Breast epithelium (tissue), 4 donors: Measurements from ENCODE around the gene BTBD7. TPM values are rescaled to one million over a fixed set of nuclear protein-coding genes. Genes with fewer than 3 reads are reported as not detected.

Experiments
- DNase-seq, 2 donors: peaks; one replicate each; pipeline ENCODE4 v3.0.0-alpha.2; 2019; ENCODE audit warnings: low spot score in 2 of 2
- H3K27ac ChIP-seq, 2 donors: fragments of 200-600 bp; sonication (generic) in 1 of 2; one replicate each; pipeline ENCODE4 v1.5.1; 2016 to 2019; ENCODE audit warnings: mild to moderate bottlenecking in 1 of 2
- H3K27me3 ChIP-seq, 2 donors: fragments of 200-600 bp; sonication (generic) in 1 of 2; one replicate each; pipeline versions ENCODE4 v1.5.1 to v1.6.0; 2017 to 2019; ENCODE audit warnings: control low read depth in 1 of 2, mild to moderate bottlenecking in 1 of 2
- H3K36me3 ChIP-seq: fragments of 200-600 bp; one replicate; pipeline ENCODE4 v1.5.1; 2019
- H3K4me1 ChIP-seq, 2 donors: fragments of 200-600 bp; sonication (generic); one replicate each; pipeline ENCODE4 v1.5.1; 2016 to 2019; ENCODE audit warnings: control low read depth in 1 of 2
- H3K4me3 ChIP-seq, 3 donors: fragments of 200-600 bp; sonication (generic); 1 replicate in 2 of 3; 2 replicates in 1 of 3; pipeline ENCODE4 v1.5.1; 2016 to 2019; ENCODE audit warnings: mild to moderate bottlenecking in 3 of 3, moderate library complexity in 2 of 3
- H3K9me3 ChIP-seq, 2 donors: fragments of 200-600 bp; sonication (generic) in 1 of 2; one replicate each; pipeline ENCODE4 v1.5.1; 2016 to 2019; ENCODE audit warnings: control low read depth in 1 of 2
- CTCF ChIP-seq, 3 donors: fragments of 450-650 bp; IDR thresholded peaks; one replicate each; pipeline ENCODE4 v1.5.1; 2016 to 2017; ENCODE audit warnings: antibody characterized with exemption in 3 of 3, mild to moderate bottlenecking in 3 of 3, moderate library complexity in 3 of 3
- POLR2A ChIP-seq: fragments of 450-650 bp; IDR thresholded peaks from one replicate; pipeline ENCODE4 v1.6.1; 2016; ENCODE audit warnings: antibody characterized with exemption, mild to moderate bottlenecking, moderate library complexity
- POLR2AphosphoS5 ChIP-seq, 3 donors: sonication (generic); formaldehyde crosslinking; IDR thresholded peaks; one replicate each; pipeline ENCODE4 v1.6.1; 2017; ENCODE audit warnings: antibody characterized with exemption in 3 of 3
- intact Hi-C: fragments of 100-400 bp; cut with DNase I; formaldehyde crosslinking; loops from one replicate; pipeline ENCODE4 v1.15.1; 2023; ENCODE audit warnings: low total_unique reads
- total RNA-seq, 3 donors: library from RNA; depleted of rRNA; stranded (reverse); fragments of >200 nt; gene quantifications; one replicate each; pipeline ENCODE4 v1.1.0, GENCODE V29; 2016

Gene BTBD7
- total RNA-seq, 3 donors from 2014 or later: 19.7 to 32.8 (median 26.5) TPM

GRCh38 chr14:93302688-93303581 is 29.9 kb downstream of the BTBD7 start:
- Histone ChIP-seq H3K27ac (no peak overlapping the region), H3K27me3 (no peaks in the 10 kb centered on the region), H3K4me3 (no peak overlapping the region), H3K9me3 (no peaks in the 10 kb centered on the region), H3K36me3 (no peaks in the 10 kb centered on the region), H3K4me1 (no peaks in the 10 kb centered on the region)
- intact Hi-C loops: no loop called here
- no peak for DNase-seq
- TF ChIP-seq CTCF (IDR thresholded peaks at IDR 0.05) (no peak), POLR2AphosphoS5 (IDR thresholded peaks at IDR 0.05) (no peak), POLR2A (no peak)

- H3K27ac ChIP-seq: no peak overlapping the region
- no peak overlapping the region for H3K4me3 ChIP-seq
- no peak for DNase-seq
- H3K4me1 ChIP-seq: no peaks in the 10 kb centered on the region
- H3K36me3 ChIP-seq: no peaks in the 10 kb centered on the region
- intact Hi-C loops: no loop called here
- no peaks in the 10 kb centered on the region for H3K27me3 ChIP-seq
- no peak for TF ChIP-seq CTCF (IDR thresholded peaks at IDR 0.05)
- no peak for TF ChIP-seq POLR2AphosphoS5 (IDR thresholded peaks at IDR 0.05)
- TF ChIP-seq POLR2A: no peak
- H3K9me3 ChIP-seq: no peaks in the 10 kb centered on the region
Measured at GRCh38 chr14:93301821-93302447, 30.9 kb downstream of the BTBD7 start.

- Histone ChIP-seq H3K4me1 (no peaks in the 10 kb centered on the region), H3K9me3 (no peaks in the 10 kb centered on the region), H3K36me3 (no peaks in the 10 kb centered on the region), H3K4me3 (no peak overlapping the region), H3K27ac (no peak overlapping the region), H3K27me3 (no peaks in the 10 kb centered on the region)
- no peak for TF ChIP-seq POLR2A
- TF ChIP-seq POLR2AphosphoS5 (IDR thresholded peaks at IDR 0.05): no peak
- TF ChIP-seq CTCF (IDR thresholded peaks at IDR 0.05): no peak
- DNase-seq: no peak
- intact Hi-C loops: no loop called here
Measured at GRCh38 chr14:93299866-93300265, 33.0 kb downstream of the BTBD7 start.

GRCh38 chr14:93299416-93299815 is 33.4 kb downstream of the BTBD7 start:
- Histone ChIP-seq H3K9me3 (no peaks in the 10 kb centered on the region), H3K27me3 (no peaks in the 10 kb centered on the region), H3K4me3 (no peak overlapping the region), H3K4me1 (no peaks in the 10 kb centered on the region), H3K36me3 (no peaks in the 10 kb centered on the region), H3K27ac (no peak overlapping the region)
- no peak for DNase-seq
- TF ChIP-seq POLR2A (no peak), POLR2AphosphoS5 (IDR thresholded peaks at IDR 0.05) (no peak), CTCF (IDR thresholded peaks at IDR 0.05) (no peak)
- intact Hi-C loops: no loop called here

GRCh38 chr14:93295541-93296220 is 37.2 kb downstream of the BTBD7 start:
- DNase-seq: no peak
- no peaks in the 10 kb centered on the region for H3K27me3 ChIP-seq
- intact Hi-C loops: no loop called here
- TF ChIP-seq POLR2A (no peak), CTCF (IDR thresholded peaks at IDR 0.05) (no peak), POLR2AphosphoS5 (IDR thresholded peaks at IDR 0.05) (no peak)
- H3K4me1 ChIP-seq: no peaks in the 10 kb centered on the region
- no peak overlapping the region for H3K4me3 ChIP-seq
- H3K9me3 ChIP-seq: no peaks in the 10 kb centered on the region
- no peak overlapping the region for H3K27ac ChIP-seq
- H3K36me3 ChIP-seq: no peaks in the 10 kb centered on the region
